ENCODE results near the gene FOXP1.
"Not testable (repeated sequence)": the region's sequence is repeated elsewhere in the genome, so short reads cannot be mapped to it uniquely, and the experiment has no call there.

FOXP1 gene

GRCh38 chr3:71033681-71034220 lies 549.8 kb downstream of the FOXP1 start:
- no peak for DNase-seq (ENCODE audit: low spot score)

- no peak for DNase-seq (ENCODE audit: low spot score)
Measured at GRCh38 chr3:71031914-71032521, 551.5 kb downstream of the FOXP1 start.

GRCh38 chr3:71031181-71031580 lies 552.3 kb downstream of the FOXP1 start:
- no peak for DNase-seq (ENCODE audit: low spot score)

GRCh38 chr3:71030748-71031147 lies 552.8 kb downstream of the FOXP1 start:
- DNase-seq (ENCODE audit: low spot score): no peak

DNA sequence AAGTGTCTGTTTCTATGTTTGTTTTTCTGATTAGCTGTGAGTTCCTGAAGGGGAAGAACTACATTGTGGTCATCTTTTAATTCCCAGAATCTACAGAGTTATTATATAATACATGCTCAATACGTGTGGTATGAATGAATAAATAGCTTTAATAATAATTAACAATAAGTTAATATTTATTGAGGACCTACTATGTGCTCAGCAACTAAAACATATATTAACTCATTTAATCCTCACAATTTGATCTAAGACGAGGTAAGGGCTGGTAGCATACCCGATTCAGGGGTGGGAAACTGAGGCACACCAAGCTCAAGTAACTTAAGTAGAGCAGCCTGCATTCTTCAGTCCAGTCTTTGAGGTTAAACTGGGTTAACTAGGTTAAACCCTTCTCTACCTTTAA lies 553.8 kb downstream of the FOXP1 start:
- no peak for DNase-seq (ENCODE audit: low spot score)

DNA sequence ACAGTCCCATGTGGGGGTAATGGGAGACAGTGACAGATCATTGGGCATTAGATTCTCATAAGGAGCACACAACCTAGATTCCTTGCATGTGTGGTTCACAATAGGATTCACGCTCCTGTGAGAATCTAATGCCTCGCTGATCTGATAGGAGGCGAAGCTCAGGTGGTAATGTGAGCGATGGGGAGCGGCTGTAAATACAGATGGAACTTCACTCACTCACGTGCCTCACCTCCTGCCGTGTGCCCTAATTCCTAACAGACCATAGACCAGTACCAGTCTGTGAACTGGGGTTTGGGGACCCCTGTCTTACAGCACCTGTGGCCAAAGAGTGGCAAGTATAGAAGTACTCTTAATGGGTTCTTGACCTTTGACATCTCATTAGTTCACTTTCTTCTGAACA lies 554.7 kb downstream of the FOXP1 start:
- no peak for DNase-seq (ENCODE audit: low spot score)

- DNase-seq (ENCODE audit: low spot score): no peak
Measured at GRCh38 chr3:71028184-71028583, 555.3 kb downstream of the FOXP1 start.

GRCh38 chr3:71026634-71027578 lies 556.6 kb downstream of the FOXP1 start:
- DNase-seq (ENCODE audit: low spot score): no peak

- no peak for DNase-seq (ENCODE audit: low spot score)
Measured at GRCh38 chr3:71025516-71025915, 558.0 kb downstream of the FOXP1 start.

- no peak for DNase-seq (ENCODE audit: low spot score)
Measured at GRCh38 chr3:71025010-71025409, 558.5 kb downstream of the FOXP1 start.

DNA sequence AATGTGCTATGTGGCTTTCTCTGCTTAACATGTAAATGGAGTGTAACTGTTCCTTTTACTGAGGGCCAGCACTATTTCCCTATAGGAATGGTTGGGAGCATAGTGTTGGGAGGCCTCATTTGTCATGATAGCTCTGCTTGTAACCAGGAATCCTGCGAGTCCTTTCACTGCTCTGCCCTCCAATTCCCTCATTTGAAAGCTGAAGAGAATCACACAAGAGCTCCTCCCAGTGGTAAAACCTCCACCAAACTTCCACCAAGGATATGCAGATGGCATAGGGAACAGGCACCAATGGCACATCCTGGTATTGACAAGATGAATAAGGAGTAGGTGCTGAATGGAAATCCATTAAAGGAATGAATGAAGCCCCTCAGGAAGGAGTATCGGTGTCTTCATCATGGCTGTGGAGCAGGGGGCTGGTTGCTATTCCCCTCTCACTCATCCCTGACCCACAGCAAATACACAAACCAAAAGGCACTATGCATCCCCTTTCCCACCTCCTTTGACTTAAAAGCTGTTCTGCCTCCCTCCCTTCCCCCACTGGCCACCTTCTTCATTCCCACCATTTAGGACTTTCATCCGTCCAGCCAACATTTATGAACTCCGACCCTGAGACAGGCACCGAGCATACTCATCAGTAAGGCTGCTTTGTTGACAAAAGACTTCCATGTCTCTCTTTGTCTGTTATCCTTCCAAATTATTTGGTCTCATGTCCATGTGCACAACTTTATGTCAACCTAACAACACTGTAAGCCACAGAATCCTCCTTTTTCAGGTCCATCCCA lies 560.8 kb downstream of the FOXP1 start:
- no peak for DNase-seq (ENCODE audit: low spot score)

- no peak for DNase-seq (ENCODE audit: low spot score)
Measured at GRCh38 chr3:71018799-71019198, 564.7 kb downstream of the FOXP1 start.

- DNase-seq (ENCODE audit: low spot score): no peak
Measured at GRCh38 chr3:71016178-71016845, 567.2 kb downstream of the FOXP1 start.

- not testable (repeated sequence) for DNase-seq (ENCODE audit: low spot score)
Measured at GRCh38 chr3:71014616-71015015, 568.9 kb downstream of the FOXP1 start.

DNA sequence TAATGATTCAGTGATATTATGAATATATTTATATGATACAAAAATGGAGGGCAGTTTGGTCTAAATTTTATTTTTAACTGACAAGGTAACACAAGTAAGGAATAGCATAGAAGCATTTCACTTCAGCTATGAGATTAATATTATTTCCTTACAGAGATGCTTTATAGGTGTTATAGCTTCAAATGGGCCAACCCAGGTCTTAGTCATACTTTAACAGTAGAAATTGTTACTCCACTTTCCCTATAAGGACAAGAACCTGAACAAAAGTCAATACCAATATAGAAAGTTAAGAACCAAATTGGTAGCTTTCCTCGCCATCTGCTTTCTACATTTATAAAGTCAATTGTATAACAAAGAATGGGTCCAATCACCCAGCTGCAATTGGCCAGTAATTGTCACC lies 570.6 kb downstream of the FOXP1 start:
- no peak for DNase-seq (ENCODE audit: low spot score)

DNA sequence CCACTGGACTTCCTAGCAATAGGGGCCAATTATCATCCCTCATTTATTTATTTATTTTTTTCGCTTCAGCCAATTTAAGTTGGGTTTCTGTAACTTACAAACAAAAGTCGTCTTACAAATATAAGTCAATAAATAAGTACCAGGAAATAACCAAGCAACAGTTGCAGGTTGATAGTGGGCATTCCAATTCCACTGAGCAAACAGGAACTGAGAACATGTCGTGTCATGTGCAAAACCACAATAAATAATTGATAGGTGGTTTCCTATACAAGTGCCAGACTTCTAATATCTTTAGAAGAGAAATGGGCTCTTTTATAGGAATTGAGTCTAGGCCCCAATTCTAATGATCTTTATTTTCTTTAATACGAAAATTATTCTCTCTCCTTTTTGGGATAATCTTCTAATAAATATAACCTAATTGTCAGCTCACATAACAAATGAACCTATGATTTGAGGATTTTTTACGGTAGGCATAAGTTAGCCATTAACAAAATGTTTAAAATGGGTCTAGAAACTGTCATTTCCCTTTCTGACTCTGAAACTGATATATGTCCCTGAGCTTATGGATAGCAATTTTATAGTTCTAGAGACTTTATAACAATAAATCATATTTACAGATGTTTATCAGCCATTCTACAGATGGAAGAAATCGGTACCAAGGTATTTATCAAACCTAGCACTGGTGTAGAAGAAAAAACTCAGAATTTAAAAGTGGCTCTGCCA lies 571.8 kb downstream of the FOXP1 start:
- no peak for DNase-seq (ENCODE audit: low spot score)

- peak; percentile 62 for DNase-seq (ENCODE audit: low spot score)
Measured at GRCh38 chr3:71010726-71011455, 572.6 kb downstream of the FOXP1 start.

GRCh38 chr3:71008350-71008935 lies 575.1 kb downstream of the FOXP1 start:
- peak; percentile 22 for DNase-seq (ENCODE audit: low spot score)

DNA sequence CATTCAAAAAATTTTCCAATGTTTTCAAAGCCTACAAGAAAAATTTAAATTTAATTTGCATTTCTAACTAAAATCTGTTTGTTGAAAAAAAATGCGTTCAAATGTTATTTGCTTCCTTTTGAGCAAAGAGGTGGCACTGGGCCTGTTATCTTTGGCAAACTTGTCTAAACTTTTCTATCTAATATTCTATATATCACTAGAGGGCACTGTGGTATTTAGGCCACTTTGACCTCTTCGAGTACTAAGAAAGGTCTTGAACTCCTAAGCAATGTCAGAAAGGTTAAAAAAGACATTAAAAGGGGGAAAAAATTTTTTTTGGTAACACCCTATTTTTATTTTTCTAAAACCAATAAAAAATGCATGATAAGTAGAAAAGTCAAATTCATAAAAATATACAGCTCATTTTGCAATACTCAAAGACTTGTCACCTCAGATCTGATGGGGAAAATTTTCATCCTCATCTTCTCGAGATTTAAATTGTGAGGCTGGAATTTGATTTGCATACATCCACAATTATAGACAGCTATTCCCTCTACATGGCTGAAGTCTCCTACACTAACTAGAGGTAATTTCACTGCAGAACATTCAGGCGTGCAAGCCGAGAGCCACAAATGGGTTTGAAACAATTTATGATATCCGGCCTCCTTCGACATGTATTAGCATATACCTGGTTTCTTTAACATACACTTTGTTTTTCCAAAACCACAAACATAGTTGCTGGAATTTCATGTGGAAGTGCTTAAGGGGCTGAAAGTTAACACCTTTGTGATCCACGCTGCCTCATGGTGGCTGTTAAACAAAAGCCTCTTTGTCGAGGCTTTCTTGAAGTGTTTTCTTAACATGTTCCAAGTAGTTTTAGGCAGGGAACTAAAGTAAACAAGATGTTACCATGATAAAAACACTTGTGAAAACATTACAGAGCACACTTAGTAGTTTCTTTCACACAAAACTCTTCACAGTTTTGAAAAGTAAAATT lies 576.4 kb downstream of the FOXP1 start:
- DNase-seq (ENCODE audit: low spot score): peak; percentile 49

Data from CD4-positive, alpha-beta T cell treated with Interleukin-15 for 4 hours (primary cell).